ENCODE data around the gene CAMTA1. TPM values are rescaled to one million over a fixed set of nuclear protein-coding genes. Genes with fewer than 3 reads are reported as not detected.
"Not testable (repeated sequence)": the region's sequence is repeated elsewhere in the genome, so short reads cannot be mapped to it uniquely, and the experiment has no call there.

CAMTA1 gene
- total RNA-seq, 1 donor from 2014 or later, result 62.9 TPM

DNA sequence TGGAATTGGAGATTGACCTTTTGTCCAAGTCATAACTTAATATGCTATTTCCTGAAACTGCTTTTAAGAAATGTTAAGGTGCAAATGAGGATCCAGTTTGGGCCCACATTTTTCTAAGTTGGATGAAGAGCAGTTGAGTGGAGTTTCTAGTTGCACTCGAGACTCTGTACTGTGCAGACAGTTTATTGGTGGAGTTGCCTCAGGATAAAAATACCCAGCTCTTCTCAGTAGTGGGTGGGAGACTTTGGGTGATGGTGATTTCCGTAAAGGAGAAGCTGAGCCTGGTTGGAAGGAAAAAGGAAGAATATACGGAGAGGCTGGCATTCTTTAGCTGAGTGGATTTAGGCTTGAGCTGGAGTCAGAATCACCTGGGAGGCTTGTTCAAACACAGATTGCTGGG lies 49.9 kb downstream of the CAMTA1 start:
- intact Hi-C loops (cut with DNase I), result no loop called here
- Histone ChIP-seq H3K27ac (no peak overlapping the region), H3K4me3 (no peak overlapping the region)

DNA sequence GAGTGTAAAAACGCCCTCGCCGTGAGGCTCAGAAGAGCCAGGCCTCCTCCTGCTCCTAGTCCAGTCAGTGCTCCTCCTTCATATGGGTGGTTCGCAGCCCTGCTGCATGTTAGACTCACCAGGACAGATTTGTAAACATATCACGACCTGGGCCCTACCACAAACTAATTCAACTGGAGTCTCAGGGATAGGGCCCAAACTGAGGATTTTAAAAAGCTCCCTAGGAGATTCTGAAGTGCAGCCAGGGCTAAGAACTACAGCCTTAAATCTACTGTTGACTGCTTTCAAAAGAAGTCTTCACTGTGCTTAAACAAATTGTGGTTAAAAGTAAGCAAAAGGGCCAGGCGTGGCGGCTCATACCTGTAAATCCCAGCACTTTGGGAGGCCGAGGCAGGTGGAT lies 57.0 kb downstream of the CAMTA1 start:
- H3K4me3 ChIP-seq, result no peak overlapping the region
- H3K9me3 ChIP-seq, result no peaks in the 10 kb centered on the region
- no peaks in the 10 kb centered on the region for H3K4me1 ChIP-seq
- no peak overlapping the region for H3K27ac ChIP-seq
- TF ChIP-seq POLR2A (IDR thresholded peaks at IDR 0.05) (no peak), POLR2AphosphoS5 (IDR thresholded peaks at IDR 0.05; ENCODE audit: insufficient read depth in 1 of 2, low read depth in 1 of 2) (no peak)
- TF ChIP-seq, protein P1, sequence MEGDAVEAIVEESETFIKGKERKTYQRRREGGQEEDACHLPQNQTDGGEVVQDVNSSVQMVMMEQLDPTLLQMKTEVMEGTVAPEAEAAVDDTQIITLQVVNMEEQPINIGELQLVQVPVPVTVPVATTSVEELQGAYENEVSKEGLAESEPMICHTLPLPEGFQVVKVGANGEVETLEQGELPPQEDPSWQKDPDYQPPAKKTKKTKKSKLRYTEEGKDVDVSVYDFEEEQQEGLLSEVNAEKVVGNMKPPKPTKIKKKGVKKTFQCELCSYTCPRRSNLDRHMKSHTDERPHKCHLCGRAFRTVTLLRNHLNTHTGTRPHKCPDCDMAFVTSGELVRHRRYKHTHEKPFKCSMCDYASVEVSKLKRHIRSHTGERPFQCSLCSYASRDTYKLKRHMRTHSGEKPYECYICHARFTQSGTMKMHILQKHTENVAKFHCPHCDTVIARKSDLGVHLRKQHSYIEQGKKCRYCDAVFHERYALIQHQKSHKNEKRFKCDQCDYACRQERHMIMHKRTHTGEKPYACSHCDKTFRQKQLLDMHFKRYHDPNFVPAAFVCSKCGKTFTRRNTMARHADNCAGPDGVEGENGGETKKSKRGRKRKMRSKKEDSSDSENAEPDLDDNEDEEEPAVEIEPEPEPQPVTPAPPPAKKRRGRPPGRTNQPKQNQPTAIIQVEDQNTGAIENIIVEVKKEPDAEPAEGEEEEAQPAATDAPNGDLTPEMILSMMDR (IDR thresholded peaks at IDR 0.05), result no peak
- intact Hi-C loops (cut with DNase I), result no loop called here
- H3K27me3 ChIP-seq, result no peaks in the 10 kb centered on the region
- no peak for DNase-seq (ENCODE audit: extremely low spot score in 2 of 2)
- peaks cover 0 to 4% of the 10 kb centered on the region in 2 donors for H3K36me3 ChIP-seq

More for the DNA sequence above, 49.9 kb downstream of the CAMTA1 start:
- Histone ChIP-seq H3K9me3 (no peaks in the 10 kb centered on the region), H3K27me3 (no peaks in the 10 kb centered on the region), H3K4me1 (no peaks in the 10 kb centered on the region), H3K36me3 (no peaks in the 10 kb centered on the region)
- TF ChIP-seq POLR2AphosphoS5 (IDR thresholded peaks at IDR 0.05; ENCODE audit: insufficient read depth in 1 of 2, low read depth in 1 of 2), result no peak
- TF ChIP-seq, protein P1 (IDR thresholded peaks at IDR 0.05), result no peak
- TF ChIP-seq POLR2A (IDR thresholded peaks at IDR 0.05), result no peak
- no peak for DNase-seq (ENCODE audit: extremely low spot score in 2 of 2)

DNA sequence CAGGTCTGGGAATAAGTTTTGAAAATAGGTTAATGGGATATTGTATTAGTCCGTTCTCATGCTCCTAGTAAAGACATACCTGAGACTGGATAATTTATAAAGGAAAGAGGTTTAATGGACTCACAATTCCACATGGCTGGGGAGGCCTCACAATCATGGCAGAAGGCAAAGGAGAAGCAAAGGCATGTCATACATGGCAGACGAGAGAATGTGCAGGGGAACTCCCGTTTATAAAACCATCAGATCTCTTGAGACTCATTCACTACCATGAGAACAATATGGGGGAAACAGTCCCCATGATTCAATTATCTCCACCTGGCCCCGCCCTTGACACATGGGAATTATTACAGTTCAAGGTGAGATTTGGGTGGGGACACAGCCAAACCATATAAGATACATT lies 60.5 kb downstream of the CAMTA1 start:
- H3K27ac ChIP-seq; H3K4me3 ChIP-seq; H3K4me1 ChIP-seq; H3K36me3 ChIP-seq; H3K27me3 ChIP-seq; H3K9me3 ChIP-seq; intact Hi-C loops (cut with DNase I); DNase-seq (ENCODE audit: extremely low spot score in 2 of 2): not testable (repeated sequence)

DNA sequence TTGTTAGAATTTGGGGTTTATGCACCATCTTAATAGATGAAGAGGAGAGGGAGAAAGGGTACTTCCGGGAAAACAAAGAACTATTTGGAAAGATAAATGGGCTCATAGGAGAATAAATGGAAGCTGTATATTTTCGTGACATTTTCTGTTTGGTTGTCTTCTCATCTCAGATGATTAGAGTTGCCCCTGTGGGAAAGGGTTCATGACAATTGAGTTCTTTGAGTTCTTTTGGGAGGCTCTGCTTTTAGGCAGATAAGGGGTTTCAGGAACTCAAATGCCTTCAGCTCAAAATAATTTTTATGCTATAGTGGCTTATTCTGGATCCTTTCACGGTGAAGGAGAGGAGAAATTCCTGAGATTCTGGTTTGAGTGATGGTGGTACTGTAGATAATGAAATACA lies 63.6 kb downstream of the CAMTA1 start:
- intact Hi-C loops (cut with DNase I), result no loop called here
- Histone ChIP-seq H3K36me3 (peaks cover 0 to 13% of the 10 kb centered on the region in 2 donors), H3K9me3 (no peaks in the 10 kb centered on the region), H3K27ac (no peak overlapping the region), H3K4me3 (no peak overlapping the region), H3K27me3 (no peaks in the 10 kb centered on the region), H3K4me1 (no peaks in the 10 kb centered on the region)
- TF ChIP-seq, protein P1 (IDR thresholded peaks at IDR 0.05), result no peak
- TF ChIP-seq POLR2AphosphoS5 (IDR thresholded peaks at IDR 0.05; ENCODE audit: insufficient read depth in 1 of 2, low read depth in 1 of 2), result no peak
- no peak for TF ChIP-seq POLR2A (IDR thresholded peaks at IDR 0.05)
- DNase-seq (ENCODE audit: extremely low spot score in 2 of 2), result no peak

DNA sequence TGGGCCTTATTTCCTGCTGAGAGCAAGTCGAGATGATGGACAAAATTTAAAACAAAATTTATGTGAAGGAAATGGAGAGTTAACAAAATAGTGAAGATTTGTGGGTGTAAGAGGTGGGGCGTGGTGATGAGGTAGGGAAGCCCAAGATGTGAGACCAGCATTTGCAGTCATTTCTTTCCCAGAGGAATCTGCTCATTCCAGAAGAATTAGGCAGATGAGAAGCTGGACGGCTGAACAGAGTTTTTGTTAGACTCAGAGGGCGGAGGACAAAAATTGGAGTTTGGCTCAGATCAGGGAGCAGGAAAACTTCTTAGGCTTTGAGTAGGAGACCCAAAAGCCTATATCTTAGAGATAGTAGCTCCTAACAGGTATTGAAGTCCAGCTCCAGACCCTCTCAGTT lies 65.3 kb downstream of the CAMTA1 start:
- no peaks in the 10 kb centered on the region for H3K4me1 ChIP-seq
- no peak for DNase-seq (ENCODE audit: extremely low spot score in 2 of 2)
- peaks cover 0 to 15% of the 10 kb centered on the region in 2 donors for H3K36me3 ChIP-seq
- TF ChIP-seq, protein P1 (IDR thresholded peaks at IDR 0.05), result no peak
- no peak for TF ChIP-seq POLR2A (IDR thresholded peaks at IDR 0.05)
- TF ChIP-seq POLR2AphosphoS5 (IDR thresholded peaks at IDR 0.05; ENCODE audit: insufficient read depth in 1 of 2, low read depth in 1 of 2), result no peak
- no peaks in the 10 kb centered on the region for H3K27me3 ChIP-seq
- no peaks in the 10 kb centered on the region for H3K9me3 ChIP-seq
- no peak overlapping the region for H3K27ac ChIP-seq
- no peak overlapping the region for H3K4me3 ChIP-seq
- intact Hi-C loops (cut with DNase I), result no loop called here
